SK-N-SH (cell line): Measurements from ENCODE around the gene SCRG1. TPM values are rescaled to one million over a fixed set of nuclear protein-coding genes. Genes with fewer than 3 reads are reported as not detected.
A peak's percentile ranks its signal among the peaks of the same experiment; 100 is the strongest.

ENCODE experiments used
- CTCF ChIA-PET: fragments of 300-600, 350-600 bp; formaldehyde crosslinking; extraction: SDS; loops from one replicate; lab custom pipeline; 2021; lab: Yijun Ruan, JAX
- POLR2A ChIA-PET: fragments of 350-600 bp; sonication (Branson Sonifier 250); formaldehyde crosslinking; extraction: SDS; loops from one replicate; lab custom pipeline; 2020; ENCODE audit warnings: antibody characterized with exemption, inconsistent platforms; lab: Yijun Ruan, JAX
- DNase-seq: peaks from one replicate; pipeline ENCODE4 v3.0.0; 2012
- H2AFZ ChIP-seq: fragments of 200-600 bp; sonication (generic); 2 replicates; pipeline ENCODE4 v1.8.1; 2016; ENCODE audit warnings: antibody characterized with exemption, mild to moderate bottlenecking, low read depth
- H3F3A ChIP-seq: fragments of 200-600 bp; sonication (generic); replicated peaks from 2 replicates; pipeline ENCODE3; 2016; ENCODE audit warnings: antibody characterized with exemption, mild to moderate bottlenecking; ENCODE audit not compliant: insufficient read depth
- H3K27ac ChIP-seq, 2 experiments: fragments of 200-500 bp in 1 of 2; fragments of 200-600 bp in 1 of 2; sonication (Bioruptor generic) in 1 of 2; sonication (generic), shearing (Covaris generic) in 1 of 2; 2 replicates each; pipeline versions ENCODE4 v1.5.1 to v1.6.1; 2014 to 2016; ENCODE audit warnings: low read depth in 2 of 2, inconsistent platforms in 1 of 2, low read length in 1 of 2, mild to moderate bottlenecking in 1 of 2, mixed read lengths in 1 of 2
- H3K27me3 ChIP-seq: fragments of 200-600 bp; sonication (generic), shearing (Covaris generic); 2 replicates; pipeline ENCODE4 v1.6.1; 2016; ENCODE audit warnings: mixed run types; ENCODE audit not compliant: insufficient read depth
- H3K36me3 ChIP-seq, 2 experiments: fragments of 200-500 bp in 1 of 2; fragments of 200-600 bp in 1 of 2; sonication (Bioruptor generic) in 1 of 2; sonication (generic) in 1 of 2; replicated peaks in 1 of 2; 2 replicates each; pipeline versions ENCODE3 to v1.5.1; 2014 to 2016; ENCODE audit warnings: low read length in 1 of 2, mild to moderate bottlenecking in 1 of 2; ENCODE audit not compliant: insufficient read depth in 2 of 2, control insufficient read depth in 1 of 2
- H3K4me1 ChIP-seq, 2 experiments: fragments of 200-500 bp in 1 of 2; fragments of 200-600 bp in 1 of 2; sonication (Bioruptor generic) in 1 of 2; sonication (generic), shearing (Covaris generic) in 1 of 2; 2 replicates each; pipeline versions ENCODE4 v1.5.1 to v1.6.1; 2014 to 2016; ENCODE audit warnings: low read depth in 1 of 2, low read length in 1 of 2, mixed run types in 1 of 2; ENCODE audit not compliant: insufficient read depth in 2 of 2, control insufficient read depth in 1 of 2
- H3K4me2 ChIP-seq: fragments of 200-600 bp; sonication (generic), shearing (Covaris generic); 2 replicates; pipeline ENCODE4 v1.6.1; 2017; ENCODE audit warnings: mixed run types
- H3K4me3 ChIP-seq, 2 experiments: fragments of 200-500 bp in 1 of 2; fragments of 200-600 bp in 1 of 2; sonication (Bioruptor generic) in 1 of 2; sonication (generic), shearing (Covaris generic) in 1 of 2; 2 replicates each; pipeline versions ENCODE4 v1.5.1 to v1.8.1; 2014 to 2016; ENCODE audit warnings: low read depth in 2 of 2, inconsistent platforms in 1 of 2, low read length in 1 of 2, mild to moderate bottlenecking in 1 of 2, mixed read lengths in 1 of 2, moderate library complexity in 1 of 2
- H3K79me2 ChIP-seq: fragments of 200-600 bp; sonication (generic); 2 replicates; pipeline ENCODE4 v1.8.1; 2017; ENCODE audit warnings: mild to moderate bottlenecking; ENCODE audit not compliant: insufficient read depth
- H3K9ac ChIP-seq: fragments of 200-600 bp; sonication (generic); 2 replicates; pipeline ENCODE4 v1.6.1; 2017; ENCODE audit warnings: mixed run types
- H3K9me2 ChIP-seq: fragments of 200-600 bp; sonication (generic); 2 replicates; pipeline ENCODE4 v1.6.1; 2017; ENCODE audit warnings: mixed run types
- H3K9me3 ChIP-seq: fragments of 200-600 bp; sonication (generic); 2 replicates; pipeline ENCODE4 v1.6.1; 2017; ENCODE audit warnings: mixed run types, mild to moderate bottlenecking, moderate library complexity
- H4K20me1 ChIP-seq: fragments of 200-600 bp; sonication (generic); 2 replicates; pipeline ENCODE4 v1.6.1; 2017; ENCODE audit warnings: mild to moderate bottlenecking, mixed run types; ENCODE audit not compliant: insufficient read depth
- CHD2 ChIP-seq: fragments of 150-350 bp; IDR thresholded peaks from 2 replicates; pipeline ENCODE4 v1.6.1; 2018; ENCODE audit warnings: low read length; ENCODE audit not compliant: partially characterized antibody
- ELF1 ChIP-seq: IDR thresholded peaks from 2 replicates; pipeline ENCODE4 v1.4.0; 2012
- EZH2phosphoT487 ChIP-seq: fragments of 200-600 bp; sonication (generic); IDR thresholded peaks from 2 replicates; pipeline ENCODE4 v1.6.1; 2017; ENCODE audit warnings: low read depth, mixed run types, mild to moderate bottlenecking, antibody characterized with exemption, moderate library complexity, borderline replicate concordance
- FOSL2 ChIP-seq: IDR thresholded peaks from 2 replicates; pipeline ENCODE4 v1.4.0; 2012; ENCODE audit warnings: low read depth, mild to moderate bottlenecking, moderate library complexity, borderline replicate concordance
- FOXM1 ChIP-seq: IDR thresholded peaks from 2 replicates; pipeline ENCODE4 v1.4.0; 2012; ENCODE audit warnings: low read depth, mild to moderate bottlenecking
- GABPA ChIP-seq: IDR thresholded peaks from 2 replicates; pipeline ENCODE4 v1.4.0; 2012; ENCODE audit warnings: low read depth, mild to moderate bottlenecking
- JUND ChIP-seq: IDR thresholded peaks from 2 replicates; pipeline ENCODE4 v1.4.0; 2012
- MEF2A ChIP-seq: IDR thresholded peaks from 2 replicates; pipeline ENCODE4 v1.4.0; 2012; ENCODE audit warnings: low read depth, borderline replicate concordance
- MXI1 ChIP-seq: IDR thresholded peaks from 2 replicates; pipeline ENCODE4 v1.6.1; 2012; ENCODE audit warnings: mild to moderate bottlenecking, low read depth, low read length, improper control_type of control experiment
- NRF1 ChIP-seq: IDR thresholded peaks from 2 replicates; pipeline ENCODE4 v1.6.1; 2012; ENCODE audit warnings: low read depth, mild to moderate bottlenecking, low read length
- POLR2AphosphoS5 ChIP-seq: IDR thresholded peaks from 2 replicates; pipeline ENCODE4 v1.6.1; 2012; ENCODE audit warnings: low read depth, low read length
- RAD21 ChIP-seq: IDR thresholded peaks from 2 replicates; pipeline ENCODE4 v1.6.1; 2012; ENCODE audit warnings: mild to moderate bottlenecking, low read length
- RXRA ChIP-seq: IDR thresholded peaks from 2 replicates; pipeline ENCODE4 v1.4.0; 2012; ENCODE audit warnings: low read depth, mild to moderate bottlenecking, borderline replicate concordance
- SIN3A ChIP-seq: IDR thresholded peaks from 2 replicates; pipeline ENCODE4 v1.6.1; 2012; ENCODE audit warnings: low read depth, mild to moderate bottlenecking, low read length, moderate library complexity, borderline replicate concordance
- SMC3 ChIP-seq: IDR thresholded peaks from 2 replicates; pipeline ENCODE4 v1.6.1; 2012; ENCODE audit warnings: low read depth, low read length, improper control_type of control experiment
- TAF1 ChIP-seq: IDR thresholded peaks from 2 replicates; pipeline ENCODE4 v1.6.1; 2012; ENCODE audit warnings: low read depth, mild to moderate bottlenecking, low read length, moderate library complexity, borderline replicate concordance
- TEAD4 ChIP-seq: IDR thresholded peaks from 2 replicates; pipeline ENCODE4 v1.4.0; 2012; ENCODE audit warnings: mild to moderate bottlenecking, borderline replicate concordance; ENCODE audit not compliant: insufficient read depth
- YY1 ChIP-seq: IDR thresholded peaks from 2 replicates; pipeline ENCODE4 v1.4.0; 2012; ENCODE audit warnings: low read depth, mild to moderate bottlenecking
- WGBS: methylation state at CpG from one replicate; pipeline ENCODE4 v1.1.6; 2017; ENCODE audit warnings: low lambda C conversion rate; 5-methylcytosine and 5-hydroxymethylcytosine counted together
- polyA plus RNA-seq, 3 experiments: library from polyadenylated mRNA; depleted of rRNA; stranded (reverse); fragments of >200 nt; gene quantifications; 2 replicates each; pipeline ENCODE4 v1.2.3, GENCODE V29; 2012
- TF ChIP-seq, protein P1 (sequence below): IDR thresholded peaks from 2 replicates; pipeline ENCODE4; 2012
- TF ChIP-seq, protein P2 (sequence below): fragments of 200-600 bp; sonication (generic); IDR thresholded peaks from 2 replicates; pipeline ENCODE4 v1.6.1; 2017; ENCODE audit warnings: antibody characterized with exemption, mild to moderate bottlenecking, moderate library complexity
- TF ChIP-seq, protein P3 (sequence below): IDR thresholded peaks from 2 replicates; pipeline ENCODE4 v1.4.0; 2012; ENCODE audit warnings: low read depth
- TF ChIP-seq, protein P4 (sequence below): IDR thresholded peaks from 2 replicates; pipeline ENCODE4 v1.4.0; 2012; ENCODE audit warnings: low read depth, borderline replicate concordance
- TF ChIP-seq, protein P5 (sequence below): IDR thresholded peaks from 2 replicates; pipeline ENCODE4 v1.4.0; 2012; ENCODE audit warnings: low read depth, borderline replicate concordance

Gene SCRG1
- polyA plus RNA-seq, 1 of the 3 experiments (the other 2 are of a cell fraction) = 0.16 TPM

DNA sequence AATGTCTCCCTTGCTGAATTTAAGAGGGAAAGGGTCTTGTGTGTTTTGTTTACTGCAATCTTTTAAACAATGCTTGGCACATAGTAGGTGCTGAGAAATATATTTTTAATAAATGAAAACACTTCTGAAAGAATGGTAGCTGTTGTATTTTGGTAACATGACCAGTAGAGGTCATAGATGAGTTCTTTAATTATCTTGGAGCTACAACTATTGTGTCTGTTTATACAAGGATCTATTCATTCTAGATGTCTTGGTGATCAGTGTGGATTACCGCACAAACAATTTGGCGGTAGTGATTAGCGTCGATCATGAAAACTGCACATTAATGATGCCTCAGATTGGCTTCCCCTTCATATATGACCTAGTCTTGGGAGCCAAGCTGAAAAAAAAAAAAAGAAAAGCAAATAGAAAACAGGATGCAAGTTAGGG lies 21.4 kb upstream of the SCRG1 start:
- TF ChIP-seq RXRA (no peak), POLR2AphosphoS5 (no peak), TEAD4 (no peak), TAF1 (no peak), CHD2 (no peak), MXI1 (no peak), JUND (no peak), FOXM1 (no peak), FOSL2 (no peak), RAD21 (peak; percentile 78), EZH2phosphoT487 (no peak), NRF1 (0 out of 2 replicates have a peak, but pooled peaks have one; percentile 12), ELF1 (no peak), MEF2A (no peak), SMC3 (peak; percentile 59), GABPA (no peak), YY1 (no peak), SIN3A (no peak)
- TF ChIP-seq, protein P1, sequence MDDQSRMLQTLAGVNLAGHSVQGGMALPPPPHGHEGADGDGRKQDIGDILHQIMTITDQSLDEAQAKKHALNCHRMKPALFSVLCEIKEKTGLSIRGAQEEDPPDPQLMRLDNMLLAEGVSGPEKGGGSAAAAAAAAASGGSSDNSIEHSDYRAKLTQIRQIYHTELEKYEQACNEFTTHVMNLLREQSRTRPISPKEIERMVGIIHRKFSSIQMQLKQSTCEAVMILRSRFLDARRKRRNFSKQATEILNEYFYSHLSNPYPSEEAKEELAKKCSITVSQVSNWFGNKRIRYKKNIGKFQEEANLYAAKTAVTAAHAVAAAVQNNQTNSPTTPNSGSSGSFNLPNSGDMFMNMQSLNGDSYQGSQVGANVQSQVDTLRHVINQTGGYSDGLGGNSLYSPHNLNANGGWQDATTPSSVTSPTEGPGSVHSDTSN = no peak
- TF ChIP-seq, protein P2, sequence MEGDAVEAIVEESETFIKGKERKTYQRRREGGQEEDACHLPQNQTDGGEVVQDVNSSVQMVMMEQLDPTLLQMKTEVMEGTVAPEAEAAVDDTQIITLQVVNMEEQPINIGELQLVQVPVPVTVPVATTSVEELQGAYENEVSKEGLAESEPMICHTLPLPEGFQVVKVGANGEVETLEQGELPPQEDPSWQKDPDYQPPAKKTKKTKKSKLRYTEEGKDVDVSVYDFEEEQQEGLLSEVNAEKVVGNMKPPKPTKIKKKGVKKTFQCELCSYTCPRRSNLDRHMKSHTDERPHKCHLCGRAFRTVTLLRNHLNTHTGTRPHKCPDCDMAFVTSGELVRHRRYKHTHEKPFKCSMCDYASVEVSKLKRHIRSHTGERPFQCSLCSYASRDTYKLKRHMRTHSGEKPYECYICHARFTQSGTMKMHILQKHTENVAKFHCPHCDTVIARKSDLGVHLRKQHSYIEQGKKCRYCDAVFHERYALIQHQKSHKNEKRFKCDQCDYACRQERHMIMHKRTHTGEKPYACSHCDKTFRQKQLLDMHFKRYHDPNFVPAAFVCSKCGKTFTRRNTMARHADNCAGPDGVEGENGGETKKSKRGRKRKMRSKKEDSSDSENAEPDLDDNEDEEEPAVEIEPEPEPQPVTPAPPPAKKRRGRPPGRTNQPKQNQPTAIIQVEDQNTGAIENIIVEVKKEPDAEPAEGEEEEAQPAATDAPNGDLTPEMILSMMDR = peak; percentile 69
- TF ChIP-seq, protein P3, sequence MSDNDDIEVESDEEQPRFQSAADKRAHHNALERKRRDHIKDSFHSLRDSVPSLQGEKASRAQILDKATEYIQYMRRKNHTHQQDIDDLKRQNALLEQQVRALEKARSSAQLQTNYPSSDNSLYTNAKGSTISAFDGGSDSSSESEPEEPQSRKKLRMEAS = no peak
- TF ChIP-seq, protein P4, sequence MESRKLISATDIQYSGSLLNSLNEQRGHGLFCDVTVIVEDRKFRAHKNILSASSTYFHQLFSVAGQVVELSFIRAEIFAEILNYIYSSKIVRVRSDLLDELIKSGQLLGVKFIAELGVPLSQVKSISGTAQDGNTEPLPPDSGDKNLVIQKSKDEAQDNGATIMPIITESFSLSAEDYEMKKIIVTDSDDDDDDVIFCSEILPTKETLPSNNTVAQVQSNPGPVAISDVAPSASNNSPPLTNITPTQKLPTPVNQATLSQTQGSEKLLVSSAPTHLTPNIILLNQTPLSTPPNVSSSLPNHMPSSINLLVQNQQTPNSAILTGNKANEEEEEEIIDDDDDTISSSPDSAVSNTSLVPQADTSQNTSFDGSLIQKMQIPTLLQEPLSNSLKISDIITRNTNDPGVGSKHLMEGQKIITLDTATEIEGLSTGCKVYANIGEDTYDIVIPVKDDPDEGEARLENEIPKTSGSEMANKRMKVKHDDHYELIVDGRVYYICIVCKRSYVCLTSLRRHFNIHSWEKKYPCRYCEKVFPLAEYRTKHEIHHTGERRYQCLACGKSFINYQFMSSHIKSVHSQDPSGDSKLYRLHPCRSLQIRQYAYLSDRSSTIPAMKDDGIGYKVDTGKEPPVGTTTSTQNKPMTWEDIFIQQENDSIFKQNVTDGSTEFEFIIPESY = no peak
- TF ChIP-seq, protein P5, sequence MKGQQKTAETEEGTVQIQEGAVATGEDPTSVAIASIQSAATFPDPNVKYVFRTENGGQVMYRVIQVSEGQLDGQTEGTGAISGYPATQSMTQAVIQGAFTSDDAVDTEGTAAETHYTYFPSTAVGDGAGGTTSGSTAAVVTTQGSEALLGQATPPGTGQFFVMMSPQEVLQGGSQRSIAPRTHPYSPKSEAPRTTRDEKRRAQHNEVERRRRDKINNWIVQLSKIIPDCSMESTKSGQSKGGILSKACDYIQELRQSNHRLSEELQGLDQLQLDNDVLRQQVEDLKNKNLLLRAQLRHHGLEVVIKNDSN = no peak
- Histone ChIP-seq H3F3A (peaks cover 13% of the 10 kb centered on the region), H3K36me3 (no peaks in the 10 kb centered on the region), H3K27me3 (no peaks in the 10 kb centered on the region), H3K79me2 (no peaks in the 10 kb centered on the region), H3K4me2 (no peak overlapping the region), H2AFZ (no peak overlapping the region), H4K20me1 (no peaks in the 10 kb centered on the region), H3K9ac (no peak overlapping the region), H3K4me3 (no peak overlapping the region), H3K27ac (peak overlapping the region in 1 of 2 experiments; percentile 56; a peak in 2 of 4 replicates), H3K9me2 (no peaks in the 10 kb centered on the region), H3K9me3 (no peaks in the 10 kb centered on the region), H3K4me1 (peaks cover 0 to under 1% of the 10 kb centered on the region in 2 experiments; a peak in 1 of 4 replicates)
- POLR2A ChIA-PET = interaction anchor here (1.0 to 2.7 kb wide), 9 partner anchors 53 to 571 kb away, joined by 3 to 23 read pairs (median 4); no protein-coding TSS in a partner anchor
- WGBS = 31% methylated on average over 4 of the region's 4 CpGs
- CTCF ChIA-PET = interaction anchor here (0.6 to 3.5 kb wide), 46 partner anchors 8 to 898 kb away, joined by 3 to 29 read pairs (median 5); no protein-coding TSS in a partner anchor
- DNase-seq = peak; percentile 34
